ENCODE measurements around the gene IGSF1.
A peak's percentile ranks its signal among the peaks of the same experiment; 100 is the strongest.

Gene IGSF1, protein sequence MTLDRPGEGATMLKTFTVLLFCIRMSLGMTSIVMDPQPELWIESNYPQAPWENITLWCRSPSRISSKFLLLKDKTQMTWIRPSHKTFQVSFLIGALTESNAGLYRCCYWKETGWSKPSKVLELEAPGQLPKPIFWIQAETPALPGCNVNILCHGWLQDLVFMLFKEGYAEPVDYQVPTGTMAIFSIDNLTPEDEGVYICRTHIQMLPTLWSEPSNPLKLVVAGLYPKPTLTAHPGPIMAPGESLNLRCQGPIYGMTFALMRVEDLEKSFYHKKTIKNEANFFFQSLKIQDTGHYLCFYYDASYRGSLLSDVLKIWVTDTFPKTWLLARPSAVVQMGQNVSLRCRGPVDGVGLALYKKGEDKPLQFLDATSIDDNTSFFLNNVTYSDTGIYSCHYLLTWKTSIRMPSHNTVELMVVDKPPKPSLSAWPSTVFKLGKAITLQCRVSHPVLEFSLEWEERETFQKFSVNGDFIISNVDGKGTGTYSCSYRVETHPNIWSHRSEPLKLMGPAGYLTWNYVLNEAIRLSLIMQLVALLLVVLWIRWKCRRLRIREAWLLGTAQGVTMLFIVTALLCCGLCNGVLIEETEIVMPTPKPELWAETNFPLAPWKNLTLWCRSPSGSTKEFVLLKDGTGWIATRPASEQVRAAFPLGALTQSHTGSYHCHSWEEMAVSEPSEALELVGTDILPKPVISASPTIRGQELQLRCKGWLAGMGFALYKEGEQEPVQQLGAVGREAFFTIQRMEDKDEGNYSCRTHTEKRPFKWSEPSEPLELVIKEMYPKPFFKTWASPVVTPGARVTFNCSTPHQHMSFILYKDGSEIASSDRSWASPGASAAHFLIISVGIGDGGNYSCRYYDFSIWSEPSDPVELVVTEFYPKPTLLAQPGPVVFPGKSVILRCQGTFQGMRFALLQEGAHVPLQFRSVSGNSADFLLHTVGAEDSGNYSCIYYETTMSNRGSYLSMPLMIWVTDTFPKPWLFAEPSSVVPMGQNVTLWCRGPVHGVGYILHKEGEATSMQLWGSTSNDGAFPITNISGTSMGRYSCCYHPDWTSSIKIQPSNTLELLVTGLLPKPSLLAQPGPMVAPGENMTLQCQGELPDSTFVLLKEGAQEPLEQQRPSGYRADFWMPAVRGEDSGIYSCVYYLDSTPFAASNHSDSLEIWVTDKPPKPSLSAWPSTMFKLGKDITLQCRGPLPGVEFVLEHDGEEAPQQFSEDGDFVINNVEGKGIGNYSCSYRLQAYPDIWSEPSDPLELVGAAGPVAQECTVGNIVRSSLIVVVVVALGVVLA (N-terminal part only)

DNA sequence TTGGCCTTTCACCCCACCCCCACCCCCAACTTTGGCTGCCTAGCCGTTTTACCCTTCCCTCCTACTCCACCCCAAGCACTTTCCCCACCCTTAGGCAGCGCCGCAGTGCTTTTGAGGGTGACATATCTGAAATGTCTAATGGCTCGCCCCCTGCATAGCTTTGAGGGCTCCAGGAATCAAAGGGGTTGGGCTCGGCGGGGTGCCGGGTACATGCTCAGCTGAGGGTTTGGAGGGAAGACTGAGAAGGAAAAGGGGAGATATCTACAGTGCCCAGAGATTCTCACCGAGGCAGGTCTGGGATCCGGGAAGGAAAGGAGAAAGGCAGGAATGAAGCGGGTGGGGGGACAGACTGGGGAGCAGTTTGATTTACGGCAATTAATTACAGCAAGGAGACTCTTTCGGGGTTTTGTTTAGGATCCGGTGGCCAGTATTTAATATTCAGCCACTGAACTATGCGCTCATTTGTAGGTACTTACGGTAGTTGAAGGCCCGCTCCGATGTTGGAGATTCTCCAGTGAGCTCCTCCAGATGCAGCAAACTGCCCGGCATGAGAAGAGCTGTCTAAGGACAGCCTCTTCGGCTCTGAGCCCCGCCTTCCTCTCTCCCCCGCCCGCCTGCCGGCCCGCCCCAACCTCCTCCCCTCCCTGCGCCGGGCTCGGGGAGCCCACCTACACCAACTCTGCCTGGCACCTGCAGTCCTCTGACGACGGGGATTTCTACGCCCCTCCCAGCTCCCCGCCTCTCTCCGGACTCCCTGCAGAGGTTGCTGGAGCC lies at the start of gene IGSF1:
Gene IGSF1 (minus strand): TSS at position 569 of the 774 bp plus-strand sequence. CDS start 2,632 bp downstream, outside the sequence.
- DNase-seq, result peak; percentile 24

DNA sequence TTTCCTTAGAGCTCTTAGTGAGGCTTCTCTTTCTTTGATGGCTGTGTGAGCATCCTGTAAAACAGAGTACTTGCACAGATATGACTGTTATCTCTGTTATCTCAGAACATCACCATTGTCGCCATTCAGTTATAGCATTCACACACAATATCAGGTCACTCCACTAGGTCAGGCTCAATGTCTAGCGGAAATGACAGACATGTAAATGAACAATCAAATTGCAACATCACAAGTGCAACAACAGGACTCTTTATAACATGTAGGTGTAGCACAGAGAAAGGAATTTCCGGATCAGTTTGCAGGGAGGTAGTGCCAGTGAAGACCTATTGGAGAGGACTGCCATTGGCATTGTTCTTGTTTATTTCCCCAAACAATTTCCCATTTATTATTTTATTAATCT lies 43.2 kb upstream of the IGSF1 start:
- no peak for DNase-seq

DNA sequence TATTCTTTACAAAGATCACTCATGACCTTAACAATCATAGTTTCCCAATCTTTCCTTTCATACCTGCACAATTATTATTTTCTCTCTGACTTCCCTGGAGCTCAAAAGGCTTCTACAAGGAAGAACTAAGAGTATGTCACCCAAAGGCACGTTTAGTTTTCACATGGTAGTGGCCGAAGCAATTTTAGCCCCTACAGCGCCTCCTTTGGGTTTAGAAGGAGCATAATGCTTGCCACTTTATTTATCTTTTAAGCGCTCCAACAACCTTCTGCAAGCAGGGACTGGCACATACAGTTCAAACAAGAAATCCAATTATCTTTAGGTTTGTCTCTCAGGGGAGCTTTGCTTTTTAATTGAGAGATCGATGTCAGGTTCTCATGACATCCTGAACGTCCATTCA lies 42.0 kb upstream of the IGSF1 start:
- no peak for DNase-seq

DNA sequence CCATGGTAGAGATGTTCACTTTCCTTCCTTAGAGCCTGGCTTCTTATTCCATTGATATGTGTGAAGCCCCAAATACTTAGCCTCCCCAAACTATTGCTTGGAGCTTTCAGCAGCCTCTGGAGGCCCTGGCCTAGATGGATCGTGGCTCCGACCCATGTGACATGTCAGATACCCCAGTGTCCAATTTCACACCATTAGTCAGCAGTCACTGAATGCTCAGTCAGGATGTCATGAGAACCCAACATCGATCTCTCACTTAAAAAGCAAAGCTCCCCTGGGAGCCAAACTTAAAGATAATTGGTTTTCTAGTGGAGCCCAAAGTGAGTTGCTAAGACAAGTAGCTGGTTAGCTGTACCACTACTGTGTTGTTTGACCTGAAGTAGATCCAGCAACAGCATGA lies 41.6 kb upstream of the IGSF1 start:
- no peak for DNase-seq

DNA sequence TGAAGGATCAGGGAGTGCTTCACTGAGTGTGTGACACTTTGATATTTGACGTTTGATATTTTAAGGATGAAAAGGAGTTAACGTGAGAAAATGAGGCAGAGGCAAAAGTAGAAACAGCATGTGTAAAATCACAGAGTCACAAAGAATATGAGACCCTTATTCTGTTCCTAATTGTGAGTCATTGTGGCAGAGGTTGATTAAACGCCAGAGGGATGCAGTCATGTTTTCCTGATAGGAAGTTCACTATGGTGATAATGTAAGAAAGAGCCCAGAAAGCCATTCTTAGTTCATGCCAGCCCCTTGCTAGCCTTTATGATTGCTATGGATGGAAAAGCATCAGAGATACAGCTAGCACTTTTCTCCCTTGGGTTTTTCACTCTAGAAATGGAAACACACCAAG lies 33.5 kb upstream of the IGSF1 start:
- no peak for DNase-seq

DNA sequence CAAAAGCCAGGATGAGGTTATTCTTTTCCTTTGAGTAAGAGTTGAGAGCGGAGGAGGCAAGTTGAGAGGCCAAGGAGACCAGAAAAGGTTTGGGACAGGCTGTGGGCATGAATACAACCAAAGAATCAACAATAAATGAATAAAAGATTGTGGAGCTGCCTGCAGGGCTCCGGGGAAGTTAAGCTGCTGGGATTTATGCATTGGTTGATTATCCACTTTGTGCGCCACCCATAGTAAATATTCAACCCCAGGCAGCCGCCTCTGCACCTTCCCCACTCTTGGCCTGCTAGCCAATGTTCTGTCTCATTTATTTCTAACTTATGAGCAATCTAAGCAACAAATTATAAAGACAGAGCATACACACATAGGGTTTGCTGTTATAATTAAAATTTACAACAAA lies 28.2 kb upstream of the IGSF1 start:
- DNase-seq, result no peak

DNA sequence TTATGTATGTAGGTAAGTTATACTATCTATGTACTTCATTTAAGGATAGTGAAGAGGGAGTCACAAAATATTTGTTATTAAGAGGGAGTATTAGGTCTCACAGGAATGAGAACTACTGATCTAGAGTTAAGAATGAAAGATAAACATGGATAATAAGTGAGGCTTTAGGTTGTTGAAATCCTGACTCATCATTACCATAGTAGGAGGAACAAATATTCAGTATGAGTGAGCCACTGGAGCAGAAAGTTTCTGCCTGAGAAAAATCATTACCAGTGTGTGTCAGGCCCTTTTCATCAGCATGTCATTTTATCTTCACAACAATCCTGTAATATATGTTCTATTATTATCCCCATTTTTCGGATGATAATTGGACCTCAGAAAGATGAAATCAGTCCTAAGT lies 27.2 kb upstream of the IGSF1 start:
- DNase-seq, result no peak

DNA sequence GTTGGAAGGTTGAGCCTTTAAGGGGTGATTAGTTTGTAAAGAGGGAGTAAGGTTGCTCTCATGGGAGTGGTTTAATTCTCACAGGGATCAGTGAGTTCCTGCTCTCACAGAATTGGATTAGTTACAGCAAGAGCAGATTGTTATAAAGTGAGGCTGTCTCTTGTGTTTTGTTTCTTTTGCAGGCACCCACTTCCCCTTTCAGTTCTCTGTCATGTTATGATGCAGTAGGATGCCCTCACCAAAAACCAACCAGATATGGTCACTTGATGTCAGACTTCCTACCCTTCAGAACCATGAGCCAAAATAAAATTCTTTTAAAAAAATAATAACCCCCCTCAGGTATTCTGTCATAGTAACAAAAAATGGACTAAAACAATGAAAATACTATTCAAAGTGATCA lies 19.9 kb upstream of the IGSF1 start:
- DNase-seq, result no peak

DNA sequence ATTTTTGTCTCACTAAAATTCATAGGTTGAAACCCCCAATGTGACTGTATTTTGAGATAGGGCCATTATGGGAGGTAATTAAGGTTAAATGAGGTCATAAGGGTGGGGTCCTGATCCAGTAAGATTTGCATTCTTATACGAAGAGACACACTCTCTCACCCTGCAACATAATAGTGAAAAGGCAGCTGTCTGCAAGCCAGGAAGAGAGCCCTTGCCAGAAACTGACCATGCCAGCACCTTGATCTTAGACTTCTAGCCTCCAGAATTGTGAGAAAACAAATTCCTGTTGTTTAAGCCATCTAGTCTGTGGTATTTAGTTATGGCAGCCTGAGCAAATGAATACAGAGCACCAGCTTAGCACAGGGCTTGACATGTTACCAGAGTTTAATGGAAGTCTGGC lies 17.5 kb upstream of the IGSF1 start:
- no peak for DNase-seq

DNA sequence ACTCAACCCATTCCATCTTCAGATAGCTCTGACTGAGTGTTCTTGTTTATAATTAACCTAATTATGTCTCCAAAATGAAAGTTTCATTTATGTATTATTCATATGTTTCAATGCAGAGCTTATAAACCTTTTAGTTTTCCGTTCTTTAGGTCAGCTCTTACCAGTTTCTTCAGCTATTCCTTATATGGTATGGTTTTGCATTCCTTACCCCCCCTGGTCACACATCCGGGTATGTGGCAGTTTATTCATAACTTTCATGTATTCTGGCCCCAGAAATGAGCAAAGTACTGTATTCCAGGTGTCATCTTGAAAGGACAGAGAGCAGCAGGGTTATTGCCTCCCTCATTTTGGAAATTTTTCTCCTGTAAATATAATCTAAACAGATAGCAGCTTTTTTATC lies 16.8 kb upstream of the IGSF1 start:
- no peak for DNase-seq

DNA sequence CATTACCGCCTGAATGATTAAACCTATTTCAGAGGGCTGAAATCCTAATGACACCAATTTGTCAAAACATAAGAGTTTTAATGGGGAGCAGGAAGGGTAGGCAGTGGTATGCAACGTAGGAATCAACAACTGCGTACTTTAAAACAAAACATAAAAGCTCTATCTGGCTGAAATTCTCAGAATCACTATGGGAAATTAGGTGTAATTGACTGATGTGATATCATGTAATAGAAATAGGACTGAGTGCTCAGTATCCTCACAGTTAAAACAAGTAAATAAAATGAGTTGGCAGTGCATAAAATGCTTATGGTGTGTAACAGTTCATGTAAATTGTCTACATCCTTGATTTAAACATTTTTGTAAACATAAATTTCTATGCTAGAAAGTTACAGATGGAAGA lies 13.6 kb upstream of the IGSF1 start:
- DNase-seq, result no peak

DNA sequence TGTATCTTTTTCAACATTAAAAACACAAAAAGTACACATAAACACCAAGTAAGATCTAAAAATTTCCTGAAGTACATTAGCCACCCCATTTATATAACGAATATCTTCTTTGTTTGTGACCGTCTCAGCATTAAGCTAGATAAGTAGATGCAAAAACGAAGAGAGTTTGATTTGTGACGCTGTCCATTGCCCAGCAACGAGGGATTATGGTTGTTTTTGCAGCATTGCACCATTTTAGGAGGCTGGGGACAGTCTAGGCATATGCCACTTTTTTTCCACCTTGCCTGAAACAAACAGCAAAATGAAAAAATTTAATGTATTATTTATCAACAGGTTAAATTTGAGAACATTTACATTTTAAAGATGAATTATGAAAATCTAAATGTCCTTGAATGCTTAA lies 12.0 kb upstream of the IGSF1 start:
- no peak for DNase-seq

DNA sequence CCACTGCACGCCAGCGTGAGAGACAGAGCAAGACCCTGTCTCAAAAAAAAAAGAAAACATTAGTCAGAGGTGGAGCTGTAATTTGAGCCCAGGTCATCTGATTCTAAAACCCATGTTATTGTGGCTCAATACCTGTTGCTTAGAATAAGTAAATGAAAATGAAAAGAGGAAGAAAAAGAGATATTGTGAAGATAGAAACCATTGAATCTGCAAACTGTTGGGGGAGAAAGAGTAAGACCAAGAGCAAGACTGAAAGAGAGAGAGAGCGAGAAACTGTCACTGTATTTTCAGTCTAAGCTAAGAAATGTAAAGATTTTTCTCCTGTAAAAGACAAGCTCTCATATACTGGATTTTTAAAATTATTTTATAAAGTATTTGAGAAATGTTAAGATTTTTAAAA lies 9.7 kb upstream of the IGSF1 start:
- DNase-seq, result no peak

DNA sequence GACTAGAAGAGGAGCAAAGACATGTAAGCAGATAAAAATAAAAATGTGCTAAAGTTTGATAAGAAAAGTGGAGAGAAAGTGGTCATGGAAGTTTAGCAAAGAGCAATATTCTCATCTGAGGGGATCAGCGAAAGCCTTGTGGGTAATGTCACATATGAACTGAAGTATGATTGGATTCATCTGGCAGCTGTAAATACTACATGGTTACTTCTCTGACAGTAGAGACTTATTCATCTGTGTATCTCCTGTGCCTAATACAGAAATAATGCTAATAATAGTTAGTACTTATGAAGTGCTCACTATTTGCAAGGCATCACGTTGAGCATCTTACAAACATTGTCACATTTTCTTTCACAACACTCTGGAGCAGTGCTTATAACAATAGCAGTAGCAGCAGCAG lies 8.9 kb upstream of the IGSF1 start:
- no peak for DNase-seq

DNA sequence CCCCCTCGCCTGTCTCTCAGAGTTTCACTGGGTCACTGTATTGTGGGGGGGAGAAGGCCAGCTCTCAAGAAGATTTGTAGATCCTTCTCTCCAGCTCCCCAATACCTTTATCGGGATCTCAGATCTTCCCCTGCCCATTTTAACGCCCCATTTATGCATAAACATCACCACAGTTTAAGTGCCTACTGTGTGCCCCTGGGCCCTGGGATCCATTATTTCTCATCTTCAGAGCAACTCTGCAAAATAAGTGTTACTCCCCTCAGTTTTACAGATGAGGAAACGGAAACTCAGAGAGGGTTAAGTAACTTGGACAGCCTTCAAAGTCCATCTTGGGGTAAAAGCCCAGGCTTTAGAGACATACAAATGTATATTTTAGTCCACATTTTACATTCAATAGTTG lies 421 bp upstream of the IGSF1 start:
- DNase-seq, result no peak

DNA sequence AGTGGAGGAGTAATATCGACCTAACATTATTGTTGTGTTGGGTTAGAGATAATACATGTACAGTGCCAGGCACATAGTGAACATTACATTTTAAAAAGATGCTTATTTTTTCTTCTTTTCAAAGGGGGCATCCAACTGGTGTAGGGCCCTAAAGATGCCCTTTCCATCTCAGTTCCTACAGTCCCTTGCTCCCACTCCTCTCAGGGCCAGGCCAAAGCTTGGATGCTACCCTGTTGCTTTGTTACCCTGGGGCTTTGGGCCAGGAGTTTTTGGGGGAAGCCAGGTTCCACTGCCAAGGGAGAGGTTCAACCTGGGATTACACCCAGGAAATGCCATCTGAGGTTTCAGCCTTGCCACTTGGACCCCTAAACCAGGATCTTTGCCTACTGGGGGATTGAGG lies 918 bp downstream of the IGSF1 start:
- no peak for DNase-seq

DNA sequence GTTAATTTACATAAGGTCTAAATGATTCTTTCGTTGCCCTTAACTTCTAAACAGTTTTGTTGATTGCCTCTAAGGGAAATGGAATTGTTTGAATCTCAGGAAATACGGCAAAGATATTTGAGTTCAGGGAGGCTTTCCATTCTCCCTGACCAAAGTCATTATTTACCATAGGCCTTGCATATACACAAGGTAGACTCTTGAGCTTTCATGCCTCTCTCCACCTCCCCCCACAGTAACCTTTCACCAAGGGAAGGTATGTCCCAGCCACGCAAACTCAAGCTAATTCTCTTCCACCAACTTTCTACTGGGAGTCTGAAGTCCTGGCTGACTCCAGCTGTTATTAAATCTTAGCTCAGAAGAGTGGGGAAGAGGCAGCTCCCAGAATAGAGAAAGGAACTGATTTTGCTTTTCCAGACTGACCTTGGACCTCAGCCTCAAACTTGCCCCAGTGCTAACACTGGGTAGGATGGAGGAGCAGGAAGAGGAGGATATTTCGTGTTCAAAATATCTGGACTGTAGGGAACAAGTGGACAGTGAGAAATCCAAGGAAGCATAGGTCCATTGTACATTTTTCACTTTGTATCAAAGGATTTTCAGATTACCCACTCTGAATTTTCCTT lies 1.4 kb downstream of the IGSF1 start:
- no peak for DNase-seq

DNA sequence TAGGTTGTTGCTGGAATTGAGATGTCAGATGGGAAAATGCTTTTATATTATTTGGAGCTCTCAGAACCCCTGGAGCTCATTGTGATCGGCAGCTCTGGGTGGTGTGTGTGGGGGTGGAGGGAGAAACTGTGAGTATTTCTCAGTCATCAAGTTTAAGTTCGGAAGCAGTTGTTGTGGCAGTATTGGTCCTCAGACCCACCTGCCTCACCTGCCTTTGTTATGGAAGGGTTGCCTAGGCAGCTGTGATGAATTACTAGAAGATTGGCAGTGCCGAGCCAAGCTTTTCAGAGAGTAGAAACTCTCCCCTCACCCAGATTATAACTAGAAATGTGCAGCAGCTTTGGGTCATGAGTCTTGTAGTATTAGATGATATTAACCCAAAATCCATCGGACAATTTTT lies 9.5 kb downstream of the IGSF1 start:
- no peak for DNase-seq

DNA sequence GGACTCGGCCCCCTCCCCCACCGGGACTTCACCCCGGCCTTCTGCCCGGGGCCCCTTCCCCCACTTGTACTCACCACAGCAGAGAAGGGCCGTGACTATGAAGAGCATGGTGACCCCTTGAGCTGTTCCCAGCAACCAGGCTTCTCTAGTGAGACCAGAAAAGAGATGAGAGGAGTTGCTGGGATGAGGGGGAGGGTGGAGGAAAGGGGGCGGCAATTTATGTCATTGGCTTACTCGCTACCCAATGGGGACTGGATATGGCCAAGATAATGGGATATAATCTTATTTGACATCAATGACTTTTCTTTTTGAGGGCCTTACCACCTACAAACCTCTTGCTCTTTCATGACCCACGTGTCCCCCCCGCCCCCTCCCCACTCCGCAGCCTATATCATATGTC lies 9.9 kb downstream of the IGSF1 start:
- DNase-seq, result no peak

DNA sequence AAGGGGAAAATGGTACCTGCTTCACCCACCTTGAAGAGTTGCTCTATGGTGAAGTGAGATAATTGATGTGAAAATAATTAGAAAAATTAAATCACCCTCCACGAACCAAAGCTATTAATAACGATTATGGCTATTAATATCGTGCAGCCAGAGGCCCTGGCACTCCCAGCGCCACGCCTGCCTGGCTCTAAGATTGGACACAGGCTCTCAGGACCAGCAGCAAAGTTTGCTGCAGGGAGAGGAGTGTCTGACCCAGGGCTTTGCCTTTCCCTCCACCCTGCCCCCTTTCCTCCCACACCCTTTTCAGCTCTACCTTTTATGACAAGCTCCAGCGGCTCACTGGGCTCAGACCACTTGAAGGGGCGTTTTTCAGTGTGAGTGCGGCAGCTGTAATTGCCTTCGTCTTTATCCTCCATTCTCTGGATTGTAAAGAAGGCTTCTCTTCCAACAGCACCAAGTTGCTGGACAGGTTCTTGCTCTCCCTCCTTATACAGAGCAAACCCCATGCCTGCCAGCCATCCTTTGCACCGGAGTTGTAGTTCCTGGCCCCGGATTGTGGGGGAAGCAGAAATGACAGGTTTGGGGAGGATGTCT lies 11.5 kb downstream of the IGSF1 start:
- DNase-seq, result no peak

DNA sequence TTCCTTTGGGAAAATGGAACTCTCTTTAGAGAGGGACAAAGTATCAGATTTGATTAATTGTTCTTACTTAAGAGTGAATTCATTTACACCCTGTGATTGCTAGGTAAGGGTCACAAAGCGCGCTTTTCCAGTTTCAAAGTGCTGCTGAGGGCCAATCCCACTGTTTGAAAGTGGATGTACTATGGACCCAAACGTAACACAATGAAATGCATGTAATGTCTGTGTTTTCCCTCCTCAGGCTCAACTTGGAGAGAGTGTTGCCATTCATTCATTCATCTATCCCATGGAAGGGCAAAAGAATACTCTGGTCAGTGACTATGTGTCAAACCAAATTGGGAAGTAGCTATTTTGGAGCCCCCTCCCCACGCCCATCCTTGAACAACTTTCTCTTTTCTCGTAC lies 16.1 kb downstream of the IGSF1 start:
- no peak for DNase-seq

DNA sequence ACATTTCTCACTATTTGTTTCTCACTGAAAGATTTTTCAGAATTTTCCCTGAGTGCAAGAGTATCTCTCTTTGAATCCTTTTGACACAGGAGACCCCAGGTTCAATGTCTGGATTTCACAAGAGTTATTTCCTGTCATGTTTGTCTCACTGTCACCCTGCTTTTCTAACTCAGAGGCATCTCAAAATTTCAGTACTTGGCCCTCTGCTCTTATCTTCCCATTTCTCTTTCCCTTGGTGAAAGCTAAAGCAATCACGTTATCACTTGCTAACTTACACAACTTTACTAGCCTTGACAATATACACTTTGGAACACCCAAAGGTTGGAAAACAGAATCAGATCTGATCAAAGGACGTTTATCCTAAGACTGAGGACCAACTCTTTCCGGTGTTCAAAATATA lies 17.3 kb downstream of the IGSF1 start:
- DNase-seq, result no peak
